ENCODE results near the gene IGFL1.

DNA sequence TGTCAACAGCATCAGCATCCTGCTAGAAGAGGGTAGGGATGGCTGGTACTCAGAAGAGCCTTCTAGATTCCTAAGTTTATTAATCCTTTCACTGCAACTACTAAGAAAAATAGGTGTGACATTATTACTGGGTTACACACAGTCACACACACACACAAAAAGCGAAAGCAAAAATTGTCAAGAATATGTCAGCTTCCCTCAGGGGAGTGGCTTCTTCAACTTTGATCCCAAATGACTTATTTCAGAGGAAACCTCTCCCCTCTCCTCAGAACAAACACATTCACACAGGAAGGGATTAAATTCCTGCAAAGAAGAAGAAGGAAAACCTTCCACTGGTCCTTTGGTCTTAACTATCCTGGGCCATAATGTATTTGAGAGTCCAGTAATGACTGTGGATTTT is 20.1 kb upstream of the IGFL1 start:
- TF ChIP-seq GATA2 (IDR thresholded peaks at IDR 0.05; ENCODE audit: low read depth, low read length) (no peak), GATA3 (IDR thresholded peaks at IDR 0.05; ENCODE audit: low read depth, low read length) (no peak)

Data from SH-SY5Y (cell line).